HCT116 (cell line): Measurements from ENCODE around the gene PCCA. TPM values are rescaled to one million over a fixed set of nuclear protein-coding genes. Genes with fewer than 3 reads are reported as not detected.

Source experiments
- ATAC-seq: fragments of 200-7000 bp; cut with Tn5 transposase; 2 replicates; pipeline ENCODE4 v1.9.1; 2020; ENCODE audit warnings: mild to moderate bottlenecking, moderate library complexity
- BruUV-seq: library from RNA; stranded (reverse); fragments of 400-500 nt; replicated peaks from 2 replicates; lab custom pipeline; 2021; lab: Mats Ljungman, UMichigan
- CTCF ChIA-PET: fragments of 300-600 bp; sonication (Branson Sonifier 250); formaldehyde crosslinking; loops from one replicate; lab custom pipeline; 2021; ENCODE audit warnings: antibody characterized with exemption; lab: Charles Lee
- POLR2A ChIA-PET: fragments of 300-600, 350-600 bp; sonication (Branson Sonifier 250); formaldehyde crosslinking; loops from one replicate; lab custom pipeline; 2021; ENCODE audit warnings: antibody characterized with exemption; lab: Charles Lee
- RAD21 ChIA-PET, 2 experiments: fragments of 300-600 bp; sonication (Branson Sonifier 250); formaldehyde crosslinking; loops; one replicate each; lab custom pipeline; 2023; ENCODE audit warnings: low total read pairs in 2 of 2; ENCODE audit not compliant: uncharacterized antibody in 2 of 2, unreplicated experiment in 2 of 2, low non-redundant PET in 1 of 2; lab: Charles Lee
- DNase-seq: peaks from one replicate; pipeline ENCODE4 v3.0.0-alpha.2; 2010; ENCODE audit warnings: low read depth, low spot score
- H2AFZ ChIP-seq: fragments of 200-600 bp; shearing (Covaris generic), sonication (generic); 2 replicates; pipeline ENCODE4 v1.6.1; 2017; ENCODE audit warnings: low read depth, mixed run types, mixed read lengths, antibody characterized with exemption, low read length; ENCODE audit not compliant: poor library complexity, severe bottlenecking
- H3K27ac ChIP-seq: 2 replicates; pipeline ENCODE4 v1.5.1; 2012; ENCODE audit warnings: low read depth, low read length
- H3K27me3 ChIP-seq: fragments of 200-600 bp; sonication (generic); 2 replicates; pipeline ENCODE4 v1.6.1; 2016; ENCODE audit warnings: mixed run types, low read length, mixed read lengths; ENCODE audit not compliant: insufficient read depth
- H3K36me3 ChIP-seq, 2 experiments: fragments of 200-500 bp in 1 of 2; fragments of 200-600 bp in 1 of 2; sonication (Bioruptor generic) in 1 of 2; sonication (generic) in 1 of 2; 2 replicates each; pipeline versions ENCODE4 v1.5.1 to v1.6.1; 2014 to 2016; ENCODE audit warnings: low read length in 2 of 2, inconsistent platforms in 1 of 2, mixed read lengths in 1 of 2, mixed run types in 1 of 2; ENCODE audit not compliant: insufficient read depth in 2 of 2, control insufficient read depth in 1 of 2
- H3K4me1 ChIP-seq, 2 experiments: fragments of 200-600 bp in 1 of 2; sonication (generic) in 1 of 2; 2 replicates each; pipeline versions ENCODE4 v1.5.1 to v1.6.1; 2012 to 2017; ENCODE audit warnings: low read length in 2 of 2, inconsistent platforms in 1 of 2, mild to moderate bottlenecking in 1 of 2, mixed read lengths in 1 of 2, mixed run types in 1 of 2, moderate library complexity in 1 of 2; ENCODE audit not compliant: insufficient read depth in 2 of 2, control insufficient read depth in 1 of 2
- H3K4me2 ChIP-seq: fragments of 200-600 bp; sonication (generic); 2 replicates; pipeline ENCODE4 v1.6.1; 2017; ENCODE audit warnings: mixed run types, low read length, mixed read lengths
- H3K4me3 ChIP-seq, 2 experiments: fragments of 200-600 bp in 1 of 2; sonication (generic) in 1 of 2; replicated peaks in 1 of 2; 2 replicates each; pipeline ENCODE4 v1.5.1; 2011 to 2016; ENCODE audit warnings: low read length in 2 of 2, control low read depth in 1 of 2, low read depth in 1 of 2, mild to moderate bottlenecking in 1 of 2, mixed read lengths in 1 of 2, mixed run types in 1 of 2
- H3K79me2 ChIP-seq: fragments of 200-600 bp; sonication (generic); 2 replicates; pipeline ENCODE4 v1.6.1; 2017; ENCODE audit warnings: mild to moderate bottlenecking, mixed run types, low read length, moderate library complexity, mixed read lengths; ENCODE audit not compliant: insufficient read depth
- H3K9ac ChIP-seq: fragments of 200-600 bp; sonication (generic); 2 replicates; pipeline ENCODE4 v1.6.1; 2016; ENCODE audit warnings: low read length, mixed read lengths
- H3K9me2 ChIP-seq: fragments of 200-600 bp; sonication (generic), shearing (Covaris generic); 2 replicates; pipeline ENCODE4 v1.6.1; 2017; ENCODE audit warnings: mixed run types, mild to moderate bottlenecking, moderate library complexity; ENCODE audit not compliant: insufficient read depth
- H3K9me3 ChIP-seq, 2 experiments: fragments of 200-500 bp in 1 of 2; fragments of 200-600 bp in 1 of 2; sonication (Bioruptor generic) in 1 of 2; sonication (generic) in 1 of 2; 2 replicates each; pipeline ENCODE4 v1.6.1; 2014 to 2017; ENCODE audit warnings: low read length in 2 of 2, mixed read lengths in 2 of 2, inconsistent platforms in 1 of 2, low read depth in 1 of 2, mild to moderate bottlenecking in 1 of 2, mixed run types in 1 of 2, moderate library complexity in 1 of 2; ENCODE audit not compliant: control insufficient read depth in 1 of 2, insufficient read depth in 1 of 2
- H4K20me1 ChIP-seq: fragments of 200-600 bp; sonication (generic), shearing (Covaris generic); 2 replicates; pipeline ENCODE4 v1.6.1; 2017; ENCODE audit warnings: mixed run types, mild to moderate bottlenecking, moderate library complexity; ENCODE audit not compliant: insufficient read depth
- CEBPB ChIP-seq: IDR thresholded peaks from 2 replicates; pipeline ENCODE4 v1.6.1; 2012; ENCODE audit warnings: low read depth
- ELF1 ChIP-seq: IDR thresholded peaks from 2 replicates; pipeline ENCODE4 v1.6.1; 2012; ENCODE audit warnings: low read depth, borderline replicate concordance
- EZH2 ChIP-seq: fragments of 200-600 bp; sonication (generic); IDR thresholded peaks from 2 replicates; pipeline ENCODE4 v1.6.1; 2017; ENCODE audit warnings: antibody characterized with exemption, mixed run types
- JUND ChIP-seq: IDR thresholded peaks from 2 replicates; pipeline ENCODE4 v1.6.1; 2012
- POLR2A ChIP-seq: IDR thresholded peaks from 2 replicates; pipeline ENCODE4 v1.7.0; 2011; ENCODE audit warnings: borderline replicate concordance; ENCODE audit not compliant: insufficient read depth, insufficient read length; ENCODE audit errors: extremely low read depth
- POLR2AphosphoS5 ChIP-seq: IDR thresholded peaks from 2 replicates; pipeline ENCODE4 v1.6.1; 2011; ENCODE audit warnings: mild to moderate bottlenecking, low read depth, low read length, moderate library complexity
- RAD21 ChIP-seq: IDR thresholded peaks from 2 replicates; pipeline ENCODE4 v1.6.1; 2012; ENCODE audit warnings: low read depth, mild to moderate bottlenecking
- SP1 ChIP-seq: IDR thresholded peaks from 2 replicates; pipeline ENCODE4 v1.6.1; 2012; ENCODE audit warnings: low read depth
- SRF ChIP-seq: IDR thresholded peaks from 2 replicates; pipeline ENCODE4 v1.6.1; 2012; ENCODE audit warnings: low read depth
- TCF7L2 ChIP-seq: IDR thresholded peaks from 2 replicates; pipeline ENCODE4 v1.7.0; 2011; ENCODE audit warnings: borderline replicate concordance, inconsistent platforms; ENCODE audit not compliant: insufficient read depth, insufficient read length; ENCODE audit errors: extremely low read depth
- YY1 ChIP-seq: IDR thresholded peaks from 2 replicates; pipeline ENCODE4 v1.6.1; 2011; ENCODE audit warnings: low read length, low read depth, moderate library complexity, mild to moderate bottlenecking; ENCODE audit not compliant: insufficient replicate concordance; ENCODE audit errors: extremely low read depth
- ZFX ChIP-seq: fragments of 450-650 bp; IDR thresholded peaks from 2 replicates; pipeline ENCODE4 v1.6.1; 2017
- ZNF274 ChIP-seq: fragments of 200-500 bp; sonication (Bioruptor generic); IDR thresholded peaks from 2 replicates; pipeline ENCODE4 v1.6.1; 2014; ENCODE audit warnings: mild to moderate bottlenecking, low read depth, low read length, inconsistent platforms
- intact Hi-C: fragments of 100-400 bp; cut with micrococcal nuclease; formaldehyde crosslinking; loops from 2 replicates; pipeline ENCODE4 v1.10.0; 2022
- total RNA-seq: library from RNA; stranded (reverse); gene quantifications from one replicate; pipeline ENCODE4 v1.2.1, GENCODE V29; 2021; ENCODE audit not compliant: unreplicated experiment
- TF ChIP-seq, protein P1 (sequence below): IDR thresholded peaks from 2 replicates; pipeline ENCODE4 v1.6.1; 2011; ENCODE audit warnings: mild to moderate bottlenecking, low read length, moderate library complexity; ENCODE audit not compliant: insufficient replicate concordance; ENCODE audit errors: extremely low read depth
- TF ChIP-seq, protein P2 (sequence below): IDR thresholded peaks from 2 replicates; pipeline ENCODE4 v1.6.1; 2012
- TF ChIP-seq, protein P3 (sequence below): IDR thresholded peaks from 2 replicates; pipeline ENCODE4 v1.6.1; 2012; ENCODE audit warnings: low read depth
- TF ChIP-seq, protein P4 (sequence below): IDR thresholded peaks from 2 replicates; pipeline ENCODE4 v1.6.1; 2012
- TF ChIP-seq, protein P5 (sequence below), 3 experiments: fragments of 200-600 bp in 1 of 3; sonication (generic) in 1 of 3; IDR thresholded peaks in 2 of 3; conservative IDR thresholded peaks in 1 of 3; 2 replicates each; pipeline ENCODE4 v1.5.1; 2012 to 2017; ENCODE audit warnings: low read depth in 2 of 3, low read length in 2 of 3, antibody characterized with exemption in 1 of 3, borderline replicate concordance in 1 of 3, control low read depth in 1 of 3, mild to moderate bottlenecking in 1 of 3, mixed read lengths in 1 of 3, mixed run types in 1 of 3, moderate library complexity in 1 of 3; ENCODE audit not compliant: insufficient read depth in 1 of 3

PCCA gene
- total RNA-seq, 1 experiment from 2014 or later = 23.0 TPM

DNA sequence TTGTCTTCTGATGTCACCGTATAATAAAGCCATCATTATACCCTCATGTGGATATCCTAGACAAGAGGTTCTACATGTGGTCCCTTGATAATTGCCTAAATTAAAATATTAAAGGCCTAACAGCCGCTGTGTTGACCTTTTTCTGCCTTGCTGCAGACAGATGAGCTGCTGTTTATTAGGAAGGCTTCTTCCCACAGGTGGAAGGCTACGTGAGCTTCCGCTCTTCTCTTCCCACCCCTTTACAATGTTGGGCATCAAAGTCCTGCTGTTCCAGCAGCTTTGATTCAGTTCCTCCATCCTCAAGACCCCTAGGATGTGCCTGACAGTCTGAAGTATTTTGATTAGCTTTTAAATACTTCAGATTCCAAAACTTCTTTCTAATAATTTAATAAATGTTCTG is 217.1 kb downstream of the PCCA start:
- Histone ChIP-seq H3K36me3 (no peaks in the 10 kb centered on the region), H3K79me2 (no peaks in the 10 kb centered on the region), H3K4me2 (no peak overlapping the region), H4K20me1 (no peaks in the 10 kb centered on the region)
- intact Hi-C loops = no loop called here
- ChIA-PET POLR2A (no interaction called here), CTCF (no interaction called here)
- BruUV-seq = no TSS peak
- TF ChIP-seq ZFX = no peak
- TF ChIP-seq, protein P1, sequence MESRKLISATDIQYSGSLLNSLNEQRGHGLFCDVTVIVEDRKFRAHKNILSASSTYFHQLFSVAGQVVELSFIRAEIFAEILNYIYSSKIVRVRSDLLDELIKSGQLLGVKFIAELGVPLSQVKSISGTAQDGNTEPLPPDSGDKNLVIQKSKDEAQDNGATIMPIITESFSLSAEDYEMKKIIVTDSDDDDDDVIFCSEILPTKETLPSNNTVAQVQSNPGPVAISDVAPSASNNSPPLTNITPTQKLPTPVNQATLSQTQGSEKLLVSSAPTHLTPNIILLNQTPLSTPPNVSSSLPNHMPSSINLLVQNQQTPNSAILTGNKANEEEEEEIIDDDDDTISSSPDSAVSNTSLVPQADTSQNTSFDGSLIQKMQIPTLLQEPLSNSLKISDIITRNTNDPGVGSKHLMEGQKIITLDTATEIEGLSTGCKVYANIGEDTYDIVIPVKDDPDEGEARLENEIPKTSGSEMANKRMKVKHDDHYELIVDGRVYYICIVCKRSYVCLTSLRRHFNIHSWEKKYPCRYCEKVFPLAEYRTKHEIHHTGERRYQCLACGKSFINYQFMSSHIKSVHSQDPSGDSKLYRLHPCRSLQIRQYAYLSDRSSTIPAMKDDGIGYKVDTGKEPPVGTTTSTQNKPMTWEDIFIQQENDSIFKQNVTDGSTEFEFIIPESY = no peak
- no peak for TF ChIP-seq ELF1
- TF ChIP-seq RAD21 = no peak
- TF ChIP-seq, protein P2, sequence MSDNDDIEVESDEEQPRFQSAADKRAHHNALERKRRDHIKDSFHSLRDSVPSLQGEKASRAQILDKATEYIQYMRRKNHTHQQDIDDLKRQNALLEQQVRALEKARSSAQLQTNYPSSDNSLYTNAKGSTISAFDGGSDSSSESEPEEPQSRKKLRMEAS = no peak
- no peak for TF ChIP-seq POLR2A
- TF ChIP-seq, protein P3, sequence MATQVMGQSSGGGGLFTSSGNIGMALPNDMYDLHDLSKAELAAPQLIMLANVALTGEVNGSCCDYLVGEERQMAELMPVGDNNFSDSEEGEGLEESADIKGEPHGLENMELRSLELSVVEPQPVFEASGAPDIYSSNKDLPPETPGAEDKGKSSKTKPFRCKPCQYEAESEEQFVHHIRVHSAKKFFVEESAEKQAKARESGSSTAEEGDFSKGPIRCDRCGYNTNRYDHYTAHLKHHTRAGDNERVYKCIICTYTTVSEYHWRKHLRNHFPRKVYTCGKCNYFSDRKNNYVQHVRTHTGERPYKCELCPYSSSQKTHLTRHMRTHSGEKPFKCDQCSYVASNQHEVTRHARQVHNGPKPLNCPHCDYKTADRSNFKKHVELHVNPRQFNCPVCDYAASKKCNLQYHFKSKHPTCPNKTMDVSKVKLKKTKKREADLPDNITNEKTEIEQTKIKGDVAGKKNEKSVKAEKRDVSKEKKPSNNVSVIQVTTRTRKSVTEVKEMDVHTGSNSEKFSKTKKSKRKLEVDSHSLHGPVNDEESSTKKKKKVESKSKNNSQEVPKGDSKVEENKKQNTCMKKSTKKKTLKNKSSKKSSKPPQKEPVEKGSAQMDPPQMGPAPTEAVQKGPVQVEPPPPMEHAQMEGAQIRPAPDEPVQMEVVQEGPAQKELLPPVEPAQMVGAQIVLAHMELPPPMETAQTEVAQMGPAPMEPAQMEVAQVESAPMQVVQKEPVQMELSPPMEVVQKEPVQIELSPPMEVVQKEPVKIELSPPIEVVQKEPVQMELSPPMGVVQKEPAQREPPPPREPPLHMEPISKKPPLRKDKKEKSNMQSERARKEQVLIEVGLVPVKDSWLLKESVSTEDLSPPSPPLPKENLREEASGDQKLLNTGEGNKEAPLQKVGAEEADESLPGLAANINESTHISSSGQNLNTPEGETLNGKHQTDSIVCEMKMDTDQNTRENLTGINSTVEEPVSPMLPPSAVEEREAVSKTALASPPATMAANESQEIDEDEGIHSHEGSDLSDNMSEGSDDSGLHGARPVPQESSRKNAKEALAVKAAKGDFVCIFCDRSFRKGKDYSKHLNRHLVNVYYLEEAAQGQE = no peak
- TF ChIP-seq JUND = no peak
- TF ChIP-seq, protein P4, sequence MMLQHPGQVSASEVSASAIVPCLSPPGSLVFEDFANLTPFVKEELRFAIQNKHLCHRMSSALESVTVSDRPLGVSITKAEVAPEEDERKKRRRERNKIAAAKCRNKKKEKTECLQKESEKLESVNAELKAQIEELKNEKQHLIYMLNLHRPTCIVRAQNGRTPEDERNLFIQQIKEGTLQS = no peak
- TF ChIP-seq, protein P5, sequence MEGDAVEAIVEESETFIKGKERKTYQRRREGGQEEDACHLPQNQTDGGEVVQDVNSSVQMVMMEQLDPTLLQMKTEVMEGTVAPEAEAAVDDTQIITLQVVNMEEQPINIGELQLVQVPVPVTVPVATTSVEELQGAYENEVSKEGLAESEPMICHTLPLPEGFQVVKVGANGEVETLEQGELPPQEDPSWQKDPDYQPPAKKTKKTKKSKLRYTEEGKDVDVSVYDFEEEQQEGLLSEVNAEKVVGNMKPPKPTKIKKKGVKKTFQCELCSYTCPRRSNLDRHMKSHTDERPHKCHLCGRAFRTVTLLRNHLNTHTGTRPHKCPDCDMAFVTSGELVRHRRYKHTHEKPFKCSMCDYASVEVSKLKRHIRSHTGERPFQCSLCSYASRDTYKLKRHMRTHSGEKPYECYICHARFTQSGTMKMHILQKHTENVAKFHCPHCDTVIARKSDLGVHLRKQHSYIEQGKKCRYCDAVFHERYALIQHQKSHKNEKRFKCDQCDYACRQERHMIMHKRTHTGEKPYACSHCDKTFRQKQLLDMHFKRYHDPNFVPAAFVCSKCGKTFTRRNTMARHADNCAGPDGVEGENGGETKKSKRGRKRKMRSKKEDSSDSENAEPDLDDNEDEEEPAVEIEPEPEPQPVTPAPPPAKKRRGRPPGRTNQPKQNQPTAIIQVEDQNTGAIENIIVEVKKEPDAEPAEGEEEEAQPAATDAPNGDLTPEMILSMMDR (IDR thresholded peaks at IDR 0.05 in 2 of 3, conservative IDR thresholded peaks at IDR 0.05 in 1 of 3; ENCODE audit: borderline replicate concordance in 1 of 3, insufficient read depth in 1 of 3, low read depth in 2 of 3, low read length in 2 of 3) = no peak
- TF ChIP-seq CEBPB = no peak
- no peak for TF ChIP-seq YY1
- no peak for TF ChIP-seq TCF7L2
- no peak for TF ChIP-seq ZNF274
- TF ChIP-seq EZH2 = no peak
- no peak for TF ChIP-seq SP1
- no peak for TF ChIP-seq SRF
- TF ChIP-seq POLR2AphosphoS5 = no peak
- TF ChIP-seq, all 23 proteins: peak for 0
- Histone ChIP-seq H2AFZ (no peak overlapping the region), H3K4me1 (no peaks in the 10 kb centered on the region), H3K9me3 (no peaks in the 10 kb centered on the region), H3K27me3 (no peaks in the 10 kb centered on the region), H3K9me2 (no peaks in the 10 kb centered on the region), H3K9ac (no peak overlapping the region), H3K27ac (no peak overlapping the region), H3K4me3 (no peak overlapping the region)
- RAD21 ChIA-PET = no interaction called here
- ATAC-seq (no peak), DNase-seq (no peak)
